CD8-positive, alpha-beta memory T cell (primary cell): ENCODE data around the gene TMEM116. TPM values are rescaled to one million over a fixed set of nuclear protein-coding genes. Genes with fewer than 3 reads are reported as not detected.
"Not testable (repeated sequence)": the region's sequence is repeated elsewhere in the genome, so short reads cannot be mapped to it uniquely, and the experiment has no call there.

Source experiments
- CTCF ChIA-PET: fragments of 350-600 bp; sonication (Branson Sonifier 250); formaldehyde crosslinking; loops from one replicate; lab custom pipeline; 2021; ENCODE audit warnings: antibody characterized with exemption; lab: Charles Lee
- POLR2A ChIA-PET: fragments of 350-600 bp; sonication (Branson Sonifier 250); formaldehyde crosslinking; loops from one replicate; lab custom pipeline; 2021; ENCODE audit warnings: antibody characterized with exemption; lab: Charles Lee
- DNase-seq, 5 donors: peaks; one replicate each; pipeline versions ENCODE4 v3.0.0 to v3.0.0-alpha.2; 2020 to 2022; ENCODE audit warnings: mixed read lengths in 1 of 5
- H3K27ac ChIP-seq: one replicate; pipeline ENCODE4 v1.7.0; 2013; ENCODE audit warnings: low read depth, mild to moderate bottlenecking, low read length, moderate library complexity
- H3K27me3 ChIP-seq: 2 replicates; pipeline ENCODE4 v1.7.0; 2013; ENCODE audit warnings: low read length, mild to moderate bottlenecking; ENCODE audit not compliant: insufficient read depth, poor library complexity, severe bottlenecking
- H3K36me3 ChIP-seq: 2 replicates; pipeline ENCODE4 v1.7.0; 2013; ENCODE audit warnings: mild to moderate bottlenecking, low read length, moderate library complexity; ENCODE audit not compliant: insufficient read depth
- H3K4me1 ChIP-seq: 2 replicates; pipeline ENCODE4 v1.7.0; 2013; ENCODE audit warnings: mild to moderate bottlenecking, low read length, moderate library complexity; ENCODE audit not compliant: insufficient read depth
- H3K4me3 ChIP-seq: 2 replicates; pipeline ENCODE4 v1.7.0; 2013; ENCODE audit warnings: mild to moderate bottlenecking, low read length
- H3K9me3 ChIP-seq: 2 replicates; pipeline ENCODE4 v1.7.0; 2013; ENCODE audit warnings: mild to moderate bottlenecking, low read length
- H3K27ac Mint-ChIP-seq, 8 donors: one replicate each; pipeline ENCODE4 v1.8.0; 2020 to 2021; ENCODE audit warnings: mixed read lengths in 8 of 8, mild to moderate bottlenecking in 6 of 8, inconsistent platforms in 3 of 8, moderate library complexity in 3 of 8
- H3K27me3 Mint-ChIP-seq, 2 donors: one replicate each; pipeline ENCODE4 v1.8.0; 2020 to 2021; ENCODE audit warnings: mixed read lengths in 2 of 2, mild to moderate bottlenecking in 1 of 2, moderate library complexity in 1 of 2
- H3K36me3 Mint-ChIP-seq, 3 donors: one replicate each; pipeline ENCODE4 v1.8.0; 2020 to 2021; ENCODE audit warnings: mixed read lengths in 3 of 3, inconsistent platforms in 1 of 3, mild to moderate bottlenecking in 1 of 3
- H3K4me1 Mint-ChIP-seq, 3 donors: one replicate each; pipeline ENCODE4 v1.8.0; 2020 to 2021; ENCODE audit warnings: mixed read lengths in 3 of 3, inconsistent platforms in 1 of 3, mild to moderate bottlenecking in 1 of 3
- H3K4me3 Mint-ChIP-seq, 7 donors: one replicate each; pipeline ENCODE4 v1.8.0; 2020 to 2021; ENCODE audit warnings: mixed read lengths in 7 of 7, mild to moderate bottlenecking in 6 of 7, moderate library complexity in 4 of 7, inconsistent platforms in 2 of 7
- H3K9me3 Mint-ChIP-seq, 5 donors: one replicate each; pipeline ENCODE4 v1.8.0; 2020 to 2022; ENCODE audit warnings: mixed read lengths in 5 of 5, mild to moderate bottlenecking in 3 of 5, moderate library complexity in 2 of 5, inconsistent platforms in 1 of 5
- polyA plus RNA-seq: library from polyadenylated mRNA; unstranded; fragments of 300-500 nt; fragmentation: Illumina TruSeq; gene quantifications from one replicate; pipeline ENCODE4 v1.2.3, GENCODE V29; 2021
- total RNA-seq, 2 experiments: library from RNA; stranded (reverse); gene quantifications; one replicate each; pipeline ENCODE4 v1.2.3, GENCODE V29; 2021

TMEM116 gene
- total and polyA plus RNA-seq, 3 experiments from 2014 or later: 13.1 to 28.4 (median 13.7) TPM

- peaks cover 12% of the 10 kb centered on the region for H3K4me1 ChIP-seq
- not testable (repeated sequence) for H3K27me3 Mint-ChIP-seq, H3K9me3 Mint-ChIP-seq, DNase-seq, H3K4me3 ChIP-seq, H3K27me3 ChIP-seq, H3K36me3 ChIP-seq, H3K9me3 ChIP-seq, H3K27ac ChIP-seq
- peak overlapping the region in 1 of 7 donors; percentile 6 for H3K4me3 Mint-ChIP-seq
- H3K36me3 Mint-ChIP-seq: peaks cover 14 to 40% (median 21%) of the 10 kb centered on the region in 3 donors
- H3K27ac Mint-ChIP-seq: peak overlapping the region in 1 of 8 donors; percentile 73
- peaks cover 35 to 55% (median 41%) of the 10 kb centered on the region in 3 donors for H3K4me1 Mint-ChIP-seq
- CTCF ChIA-PET: interaction anchor here (1.3 to 1.4 kb wide), 2 partner anchors 42 to 47 kb away, joined by 3 to 4 read pairs; no protein-coding TSS in a partner anchor
- POLR2A ChIA-PET: interaction anchor here (2.2 kb wide), 1 partner anchor 60 kb away, joined by 7 read pairs; the partner anchor contains the start of genes ERP29 and TMEM116
Measured at GRCh38 chr12:111952084-111952787, 60.7 kb downstream of the TMEM116 start.

- not testable (repeated sequence) for H3K9me3 Mint-ChIP-seq, H3K9me3 ChIP-seq, H3K27me3 ChIP-seq, H3K4me3 ChIP-seq, H3K36me3 ChIP-seq, H3K27ac ChIP-seq, H3K27me3 Mint-ChIP-seq
- Mint-ChIP-seq H3K36me3 (peaks cover 13 to 32% (median 19%) of the 10 kb centered on the region in 3 donors), H3K4me1 (peaks cover 37 to 62% (median 49%) of the 10 kb centered on the region in 3 donors), H3K4me3 (peak overlapping the region in 5 of 7 donors; percentile 10 to 46 (median 33)), H3K27ac (peak overlapping the region in 7 of 8 donors; percentile 18 to 90 (median 55))
- DNase-seq: peak in 2 of 5 donors; percentile 14 to 18
- peaks cover 19% of the 10 kb centered on the region for H3K4me1 ChIP-seq
- CTCF ChIA-PET: interaction anchor here (1.1 to 1.4 kb wide), 3 partner anchors 33 to 48 kb away, joined by 3 to 4 read pairs (median 3); no protein-coding TSS in a partner anchor
- POLR2A ChIA-PET: interaction anchor here (2.2 kb wide), 1 partner anchor 61 kb away, joined by 7 read pairs; the partner anchor contains the start of genes ERP29 and TMEM116
Measured at GRCh38 chr12:111950961-111951676, 61.8 kb downstream of the TMEM116 start.

GRCh38 chr12:111943929-111944328 lies 69.0 kb downstream of the TMEM116 start:
- Mint-ChIP-seq H3K4me3 (no peak overlapping the region), H3K4me1 (peaks cover 13 to 20% (median 17%) of the 10 kb centered on the region in 3 donors), H3K9me3 (no peaks in the 10 kb centered on the region), H3K36me3 (peaks cover 0 to 18% (median 4%) of the 10 kb centered on the region in 3 donors), H3K27ac (no peak overlapping the region), H3K27me3 (no peaks in the 10 kb centered on the region)
- H3K4me1 ChIP-seq: peaks cover 16% of the 10 kb centered on the region
- ChIA-PET POLR2A (interaction anchor here (0.5 to 3.5 kb wide), 3 partner anchors 70 to 134 kb away, joined by 3 to 60 read pairs (median 3); partner anchors contain the start of genes ERP29 and TMEM116), CTCF (interaction anchor here (0.7 to 5.0 kb wide), 8 partner anchors 50 to 444 kb away, joined by 3 to 71 read pairs (median 5); partner anchors contain the start of genes ERP29 and TMEM116)
- no peaks in the 10 kb centered on the region for H3K36me3 ChIP-seq
- no peak for DNase-seq
- H3K9me3 ChIP-seq: no peaks in the 10 kb centered on the region
- H3K27me3 ChIP-seq: no peaks in the 10 kb centered on the region
- H3K27ac ChIP-seq: no peak overlapping the region
- H3K4me3 ChIP-seq: no peak overlapping the region

GRCh38 chr12:111942557-111942956 lies 70.4 kb downstream of the TMEM116 start:
- CTCF ChIA-PET: interaction anchor here (5.0 kb wide), 1 partner anchor 71 kb away, joined by 71 read pairs; the partner anchor contains the start of genes ERP29 and TMEM116

GRCh38 chr12:111937429-111937828 lies 75.5 kb downstream of the TMEM116 start:
- Histone ChIP-seq H3K4me3 (no peak overlapping the region), H3K27ac (no peak overlapping the region), H3K9me3 (no peaks in the 10 kb centered on the region), H3K27me3 (no peaks in the 10 kb centered on the region), H3K36me3 (peaks cover 12% of the 10 kb centered on the region), H3K4me1 (no peaks in the 10 kb centered on the region)
- Mint-ChIP-seq H3K4me3 (no peak overlapping the region), H3K9me3 (no peaks in the 10 kb centered on the region), H3K4me1 (peaks cover 0 to 1% (median 0%) of the 10 kb centered on the region in 3 donors), H3K27me3 (no peaks in the 10 kb centered on the region), H3K27ac (peak overlapping the region in 1 of 8 donors; percentile 66), H3K36me3 (peaks cover 5 to 54% (median 18%) of the 10 kb centered on the region in 3 donors)
- ChIA-PET CTCF (interaction anchor here (4.7 kb wide), 1 partner anchor 76 kb away, joined by 28 read pairs; the partner anchor contains the start of genes ERP29 and TMEM116), POLR2A (no interaction called here)
- no peak for DNase-seq

More at GRCh38 chr12:111942557-111942956, 70.4 kb downstream of the TMEM116 start:
- no peaks in the 10 kb centered on the region for H3K27me3 Mint-ChIP-seq
- Histone ChIP-seq H3K27ac (no peak overlapping the region), H3K9me3 (no peaks in the 10 kb centered on the region), H3K4me1 (peaks cover 16% of the 10 kb centered on the region), H3K36me3 (peaks cover 6% of the 10 kb centered on the region), H3K27me3 (no peaks in the 10 kb centered on the region), H3K4me3 (no peak overlapping the region)
- peaks cover 0 to 23% (median 2%) of the 10 kb centered on the region in 3 donors for H3K36me3 Mint-ChIP-seq
- no peak overlapping the region for H3K4me3 Mint-ChIP-seq
- POLR2A ChIA-PET: no interaction called here
- no peak for DNase-seq
- peaks cover 11 to 17% (median 15%) of the 10 kb centered on the region in 3 donors for H3K4me1 Mint-ChIP-seq
- H3K9me3 Mint-ChIP-seq: no peaks in the 10 kb centered on the region
- peak overlapping the region in 2 of 8 donors; percentile 1 to 88 for H3K27ac Mint-ChIP-seq

GRCh38 chr12:111936869-111937268 lies 76.1 kb downstream of the TMEM116 start:
- no peak for DNase-seq
- Mint-ChIP-seq H3K4me1 (peaks cover 0 to 1% (median 0%) of the 10 kb centered on the region in 3 donors), H3K36me3 (peaks cover 5 to 59% (median 20%) of the 10 kb centered on the region in 3 donors), H3K9me3 (no peaks in the 10 kb centered on the region), H3K27me3 (no peaks in the 10 kb centered on the region), H3K4me3 (no peak overlapping the region), H3K27ac (peak overlapping the region in 2 of 8 donors; percentile 7 to 70)
- Histone ChIP-seq H3K9me3 (no peaks in the 10 kb centered on the region), H3K4me3 (no peak overlapping the region), H3K27me3 (no peaks in the 10 kb centered on the region), H3K27ac (no peak overlapping the region), H3K36me3 (peaks cover 12% of the 10 kb centered on the region), H3K4me1 (no peaks in the 10 kb centered on the region)
- CTCF ChIA-PET: no interaction called here
- POLR2A ChIA-PET: no interaction called here

- Mint-ChIP-seq H3K27me3 (no peaks in the 10 kb centered on the region), H3K4me3 (no peak overlapping the region), H3K9me3 (no peaks in the 10 kb centered on the region), H3K27ac (peak overlapping the region in 1 of 8 donors; percentile 36), H3K36me3 (peaks cover 5 to 72% (median 26%) of the 10 kb centered on the region in 3 donors), H3K4me1 (no peaks in the 10 kb centered on the region)
- POLR2A ChIA-PET: no interaction called here
- CTCF ChIA-PET: no interaction called here
- Histone ChIP-seq H3K27ac (no peak overlapping the region), H3K4me3 (no peak overlapping the region), H3K36me3 (peaks cover 9% of the 10 kb centered on the region), H3K27me3 (no peaks in the 10 kb centered on the region), H3K4me1 (no peaks in the 10 kb centered on the region), H3K9me3 (no peaks in the 10 kb centered on the region)
- DNase-seq: no peak
Measured at GRCh38 chr12:111932241-111932640, 80.7 kb downstream of the TMEM116 start.
